Measurements from ENCODE around the gene APBA2.

DNA sequence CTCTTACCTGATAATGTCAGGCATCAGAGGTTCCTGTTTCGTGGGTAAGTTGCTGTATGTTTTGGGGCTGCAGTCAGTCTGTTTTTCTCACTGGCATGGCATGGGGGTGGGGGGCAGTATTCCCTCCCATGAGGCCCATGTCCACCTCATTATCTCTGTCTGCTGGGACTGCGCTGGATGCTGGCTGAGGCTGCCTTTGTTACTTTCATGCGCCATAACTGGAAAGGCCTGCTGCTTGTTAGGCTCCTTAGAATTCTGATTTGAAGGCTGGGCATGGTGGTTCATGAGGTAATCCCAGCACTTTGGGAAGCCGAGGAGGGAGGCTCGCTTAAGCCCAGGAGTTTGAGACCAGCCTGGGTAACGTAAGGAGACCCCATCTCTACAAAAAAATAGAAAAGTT lies 9.8 kb downstream of the APBA2 start:
- TF ChIP-seq, protein P1, sequence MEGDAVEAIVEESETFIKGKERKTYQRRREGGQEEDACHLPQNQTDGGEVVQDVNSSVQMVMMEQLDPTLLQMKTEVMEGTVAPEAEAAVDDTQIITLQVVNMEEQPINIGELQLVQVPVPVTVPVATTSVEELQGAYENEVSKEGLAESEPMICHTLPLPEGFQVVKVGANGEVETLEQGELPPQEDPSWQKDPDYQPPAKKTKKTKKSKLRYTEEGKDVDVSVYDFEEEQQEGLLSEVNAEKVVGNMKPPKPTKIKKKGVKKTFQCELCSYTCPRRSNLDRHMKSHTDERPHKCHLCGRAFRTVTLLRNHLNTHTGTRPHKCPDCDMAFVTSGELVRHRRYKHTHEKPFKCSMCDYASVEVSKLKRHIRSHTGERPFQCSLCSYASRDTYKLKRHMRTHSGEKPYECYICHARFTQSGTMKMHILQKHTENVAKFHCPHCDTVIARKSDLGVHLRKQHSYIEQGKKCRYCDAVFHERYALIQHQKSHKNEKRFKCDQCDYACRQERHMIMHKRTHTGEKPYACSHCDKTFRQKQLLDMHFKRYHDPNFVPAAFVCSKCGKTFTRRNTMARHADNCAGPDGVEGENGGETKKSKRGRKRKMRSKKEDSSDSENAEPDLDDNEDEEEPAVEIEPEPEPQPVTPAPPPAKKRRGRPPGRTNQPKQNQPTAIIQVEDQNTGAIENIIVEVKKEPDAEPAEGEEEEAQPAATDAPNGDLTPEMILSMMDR (IDR thresholded peaks at IDR 0.05): no peak
- no peak for TF ChIP-seq POLR2A (IDR thresholded peaks at IDR 0.05)

Data from tibial nerve (tissue), 3 donors.